Lung (tissue), 12 donors: ENCODE measurements around the gene DOCK3. TPM values are rescaled to one million over a fixed set of nuclear protein-coding genes. Genes with fewer than 3 reads are reported as not detected.
"Not testable (repeated sequence)": the region's sequence is repeated elsewhere in the genome, so short reads cannot be mapped to it uniquely, and the experiment has no call there.

ENCODE experiments used
- ATAC-seq: fragments of 200-7000 bp; cut with Tn5 transposase; one replicate; pipeline ENCODE4 v1.9.1; 2020; ENCODE audit warnings: moderate number of reproducible peaks; ENCODE audit not compliant: insufficient read depth, low FRiP score
- DNase-seq, 3 donors: peaks; one replicate each; pipeline ENCODE4 v3.0.0-alpha.2; 2013 to 2017
- H3K27ac ChIP-seq, 2 donors: one replicate each; pipeline ENCODE4 v1.5.1; 2013; ENCODE audit warnings: mild to moderate bottlenecking in 2 of 2, moderate library complexity in 2 of 2, control low read depth in 1 of 2, inconsistent platforms in 1 of 2, low read depth in 1 of 2, low read length in 1 of 2
- H3K27me3 ChIP-seq, 3 donors: one replicate each; pipeline ENCODE4 v1.5.1; 2013; ENCODE audit warnings: low read length in 2 of 3; ENCODE audit not compliant: control insufficient read depth in 3 of 3, insufficient read depth in 3 of 3
- H3K36me3 ChIP-seq, 4 donors: one replicate each; pipeline ENCODE4 v1.5.1; 2013; ENCODE audit warnings: low read length in 4 of 4, mild to moderate bottlenecking in 1 of 4, moderate library complexity in 1 of 4; ENCODE audit not compliant: control insufficient read depth in 4 of 4, insufficient read depth in 4 of 4
- H3K4me1 ChIP-seq, 5 donors: one replicate each; pipeline ENCODE4 v1.5.1; 2013; ENCODE audit warnings: low read length in 5 of 5, mild to moderate bottlenecking in 2 of 5, moderate library complexity in 1 of 5; ENCODE audit not compliant: control insufficient read depth in 5 of 5, insufficient read depth in 5 of 5
- H3K4me3 ChIP-seq: one replicate; pipeline ENCODE4 v1.5.1; 2013; ENCODE audit warnings: mild to moderate bottlenecking, control low read depth, moderate library complexity
- H3K9ac ChIP-seq, 2 donors: one replicate each; pipeline ENCODE4 v1.5.1; 2013; ENCODE audit warnings: low read length in 2 of 2, control low read depth in 1 of 2; ENCODE audit not compliant: insufficient read depth in 1 of 2
- H3K9me3 ChIP-seq, 4 donors: one replicate each; pipeline ENCODE4 v1.5.1; 2013; ENCODE audit warnings: low read length in 3 of 4, mild to moderate bottlenecking in 1 of 4, moderate library complexity in 1 of 4; ENCODE audit not compliant: control insufficient read depth in 4 of 4, insufficient read depth in 3 of 4
- WGBS, 2 donors: extraction: QIAGEN DNeasy Blood & Tissue Kit; methylation state at CpG; one replicate each; pipeline ENCODE4 v1.1.7; 2013; 5-methylcytosine and 5-hydroxymethylcytosine counted together
- polyA plus RNA-seq, 2 donors: library from polyadenylated mRNA; stranded (reverse); fragments of 200-250 nt; gene quantifications; one replicate each; pipeline ENCODE4 v1.2.1, GENCODE V29; 2013
- total RNA-seq, 2 donors: library from RNA; depleted of rRNA in 1 of 2; stranded (reverse); fragments of >200 nt in 1 of 2; gene quantifications; one replicate each; pipeline ENCODE4 v1.2.1, GENCODE V29; 2014 to 2021
- TF ChIP-seq, protein P1 (sequence below): IDR thresholded peaks from 2 replicates; pipeline ENCODE4 v1.5.1; 2012; ENCODE audit warnings: mild to moderate bottlenecking; ENCODE audit errors: control extremely low read depth, extremely low read depth
- donor health status: control.
- donor health status: control.
- donor health status: Bipolar disorder and iron deficiency.
- donor health status: healthy.
- donor health status: DM: yes; HTN: yes; CAD: no.

DOCK3 gene
- total and polyA plus RNA-seq, 4 donors = 0.06 to 1.4 (median 0.34) TPM

- H3K27ac ChIP-seq = no peak overlapping the region
- DNase-seq = no peak
- H3K36me3 ChIP-seq = no peaks in the 10 kb centered on the region
- H3K27me3 ChIP-seq = no peaks in the 10 kb centered on the region
- H3K9ac ChIP-seq = no peak overlapping the region
- no peaks in the 10 kb centered on the region for H3K9me3 ChIP-seq
- H3K4me1 ChIP-seq = no peaks in the 10 kb centered on the region
- no peak overlapping the region for H3K4me3 ChIP-seq
- 83% methylated on average over 6 of the region's 6 CpGs for WGBS, 2 donors
- no peak for ATAC-seq
- TF ChIP-seq, protein P1, sequence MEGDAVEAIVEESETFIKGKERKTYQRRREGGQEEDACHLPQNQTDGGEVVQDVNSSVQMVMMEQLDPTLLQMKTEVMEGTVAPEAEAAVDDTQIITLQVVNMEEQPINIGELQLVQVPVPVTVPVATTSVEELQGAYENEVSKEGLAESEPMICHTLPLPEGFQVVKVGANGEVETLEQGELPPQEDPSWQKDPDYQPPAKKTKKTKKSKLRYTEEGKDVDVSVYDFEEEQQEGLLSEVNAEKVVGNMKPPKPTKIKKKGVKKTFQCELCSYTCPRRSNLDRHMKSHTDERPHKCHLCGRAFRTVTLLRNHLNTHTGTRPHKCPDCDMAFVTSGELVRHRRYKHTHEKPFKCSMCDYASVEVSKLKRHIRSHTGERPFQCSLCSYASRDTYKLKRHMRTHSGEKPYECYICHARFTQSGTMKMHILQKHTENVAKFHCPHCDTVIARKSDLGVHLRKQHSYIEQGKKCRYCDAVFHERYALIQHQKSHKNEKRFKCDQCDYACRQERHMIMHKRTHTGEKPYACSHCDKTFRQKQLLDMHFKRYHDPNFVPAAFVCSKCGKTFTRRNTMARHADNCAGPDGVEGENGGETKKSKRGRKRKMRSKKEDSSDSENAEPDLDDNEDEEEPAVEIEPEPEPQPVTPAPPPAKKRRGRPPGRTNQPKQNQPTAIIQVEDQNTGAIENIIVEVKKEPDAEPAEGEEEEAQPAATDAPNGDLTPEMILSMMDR = no peak
Observed at GRCh38 chr3:50661321-50661837, 13.3 kb upstream of the DOCK3 start.

GRCh38 chr3:50662408-50662807, 12.3 kb upstream of the DOCK3 start:
- TF ChIP-seq, protein P1 = no peak
- no peak overlapping the region for H3K9ac ChIP-seq
- no peaks in the 10 kb centered on the region for H3K4me1 ChIP-seq
- no peaks in the 10 kb centered on the region for H3K36me3 ChIP-seq
- ATAC-seq (no peak), DNase-seq (no peak)
- H3K27me3 ChIP-seq = no peaks in the 10 kb centered on the region
- 55 to 68% methylated on average over 2 of the region's 2 CpGs for WGBS, 2 donors
- H3K27ac ChIP-seq = no peak overlapping the region
- no peak overlapping the region for H3K4me3 ChIP-seq
- no peaks in the 10 kb centered on the region for H3K9me3 ChIP-seq

DNA sequence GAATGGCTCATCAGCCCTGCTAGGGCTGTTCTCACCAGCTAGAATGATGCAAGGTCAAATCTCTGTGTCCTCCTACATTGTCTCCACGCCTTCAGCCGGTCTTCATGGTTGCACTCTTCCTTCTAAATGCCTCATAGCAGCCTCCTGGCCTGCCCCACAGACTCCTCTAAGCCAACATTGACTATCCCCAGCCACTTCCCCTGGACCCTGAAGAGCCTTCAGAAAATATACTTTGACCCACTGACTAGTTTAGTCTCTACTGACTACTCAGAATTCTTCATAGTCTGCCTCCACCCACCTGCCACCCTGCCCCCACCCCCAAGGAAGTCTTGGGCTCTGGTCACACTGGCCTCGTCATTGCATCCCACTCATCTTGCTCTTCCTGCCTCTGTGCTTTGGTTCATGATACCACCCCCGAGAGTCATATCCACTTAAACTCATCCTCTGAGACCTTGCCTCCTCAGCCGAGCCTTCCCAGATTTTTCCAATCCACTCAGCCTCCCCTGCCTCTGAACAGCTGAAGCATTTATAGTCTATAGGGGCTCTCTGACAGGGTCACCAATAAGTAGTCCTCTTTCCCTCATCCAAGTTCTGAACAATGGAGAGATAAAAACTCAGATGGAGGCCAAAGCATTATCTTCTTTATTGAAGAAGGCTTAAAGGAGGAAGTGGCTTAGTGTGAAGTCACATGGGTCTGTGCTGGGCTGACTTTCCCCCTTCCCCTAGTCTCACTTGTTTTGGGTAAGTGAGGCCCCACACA, 9.5 kb upstream of the DOCK3 start:
- Histone ChIP-seq H3K27ac (no peak overlapping the region), H3K4me3 (no peak overlapping the region), H3K36me3 (no peaks in the 10 kb centered on the region), H3K27me3 (peaks cover 0 to 7% (median 5%) of the 10 kb centered on the region in 3 donors), H3K9me3 (no peaks in the 10 kb centered on the region), H3K4me1 (no peaks in the 10 kb centered on the region), H3K9ac (no peak overlapping the region)
- 80 to 89% methylated on average over 5 of the region's 5 CpGs for WGBS, 2 donors
- ATAC-seq (no peak), DNase-seq (no peak)
- TF ChIP-seq, protein P1 = no peak

GRCh38 chr3:50665841-50666115, 8.9 kb upstream of the DOCK3 start:
- not testable (repeated sequence) for H3K27ac ChIP-seq, ATAC-seq, DNase-seq, H3K4me3 ChIP-seq, H3K9me3 ChIP-seq, H3K36me3 ChIP-seq, H3K4me1 ChIP-seq, H3K9ac ChIP-seq
- peaks cover 0 to 12% (median 10%) of the 10 kb centered on the region in 3 donors for H3K27me3 ChIP-seq
- 78% methylated on average over 9 of the region's 9 CpGs for WGBS, 2 donors
